K562 (cell line): ENCODE results near the gene SEMA3F.

Experiments
- AFF4 ChIP-seq: sonication (generic); formaldehyde crosslinking; IDR thresholded peaks from 2 replicates; pipeline ENCODE4 v1.8.0; 2023; ENCODE audit warnings: mild to moderate bottlenecking, missing genetic modification reagents
- GTF2A2 ChIP-seq: IDR thresholded peaks from 2 replicates; pipeline ENCODE4 v1.6.1; 2016; ENCODE audit warnings: mild to moderate bottlenecking, missing genetic modification characterization, missing compliant biosample characterization
- JUND ChIP-seq, 2 experiments: IDR thresholded peaks; 2 replicates in 1 of 2; 3 replicates in 1 of 2; pipeline ENCODE4 v1.6.1; 2011; ENCODE audit warnings: borderline replicate concordance in 2 of 2, low read depth in 2 of 2, low read length in 2 of 2, improper control_type of control experiment in 1 of 2, missing biosample characterization in 1 of 2, missing genetic modification characterization in 1 of 2, missing genetic modification reagents in 1 of 2
- KLF1 ChIP-seq: fragments of 450-650 bp; IDR thresholded peaks from 2 replicates; pipeline ENCODE4 v1.6.1; 2016; ENCODE audit warnings: missing genetic modification characterization, missing compliant biosample characterization
- MAFG ChIP-seq: fragments of 450-650 bp; conservative IDR thresholded peaks from 2 replicates; pipeline ENCODE4 v1.6.1; 2016; ENCODE audit warnings: missing genetic modification characterization, missing compliant biosample characterization
- MEF2A ChIP-seq: IDR thresholded peaks from 2 replicates; pipeline ENCODE4 v1.6.1; 2011; ENCODE audit warnings: low read depth, mild to moderate bottlenecking, low read length, moderate library complexity; ENCODE audit not compliant: control insufficient read depth
- RAD21 ChIP-seq, 2 experiments: fragments of 250-450 bp in 1 of 2; fragments of 450-650 bp in 1 of 2; sonication (Bioruptor Pico) in 1 of 2; formaldehyde crosslinking in 1 of 2; IDR thresholded peaks in 1 of 2; conservative IDR thresholded peaks in 1 of 2; 2 replicates each; pipeline versions ENCODE4 v1.4.0 to v1.8.0; 2020 to 2022; ENCODE audit warnings: mild to moderate bottlenecking in 2 of 2, moderate library complexity in 1 of 2
- RFX5 ChIP-seq: IDR thresholded peaks from 2 replicates; pipeline ENCODE4 v1.6.1; 2011; ENCODE audit warnings: low read depth, mild to moderate bottlenecking, improper control_type of control experiment, low read length
- ZBTB49 ChIP-seq: sonication (generic); formaldehyde crosslinking; IDR thresholded peaks from 2 replicates; pipeline ENCODE4 v1.8.0; 2022; ENCODE audit warnings: missing genetic modification reagents, mild to moderate bottlenecking, borderline replicate concordance
- TF ChIP-seq, protein P1 (sequence below), 2 experiments: fragments of 450-650 bp in 1 of 2; sonication (generic) in 1 of 2; formaldehyde crosslinking in 1 of 2; IDR thresholded peaks in 1 of 2; conservative IDR thresholded peaks in 1 of 2; 2 replicates each; pipeline versions ENCODE4 v1.6.1 to v1.8.1; 2016 to 2023; ENCODE audit warnings: mild to moderate bottlenecking in 2 of 2, moderate library complexity in 2 of 2, inconsistent platforms in 1 of 2, missing genetic modification reagents in 1 of 2
- TF ChIP-seq, protein P2 (sequence below), 3 experiments: IDR thresholded peaks in 2 of 3; conservative IDR thresholded peaks in 1 of 3; 2 replicates each; pipeline ENCODE4 v1.5.1; 2011 to 2012; ENCODE audit warnings: low read length in 3 of 3, mild to moderate bottlenecking in 3 of 3, control low read depth in 2 of 3, improper control_type of control experiment in 1 of 3, inconsistent platforms in 1 of 3, low read depth in 1 of 3, mixed read lengths in 1 of 3, moderate library complexity in 1 of 3; ENCODE audit not compliant: insufficient read depth in 2 of 3

- TF ChIP-seq, protein P1, sequence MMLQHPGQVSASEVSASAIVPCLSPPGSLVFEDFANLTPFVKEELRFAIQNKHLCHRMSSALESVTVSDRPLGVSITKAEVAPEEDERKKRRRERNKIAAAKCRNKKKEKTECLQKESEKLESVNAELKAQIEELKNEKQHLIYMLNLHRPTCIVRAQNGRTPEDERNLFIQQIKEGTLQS (IDR thresholded peaks at IDR 0.05) = no peak
- TF ChIP-seq, protein P1 (CRISPR knock-in tag; conservative IDR thresholded peaks at IDR 0.05) = no peak
- TF ChIP-seq RAD21 (CRISPR knock-in tag; conservative IDR thresholded peaks at IDR 0.05 in 1 of 2, IDR thresholded peaks at IDR 0.05 in 1 of 2) (no peak), MAFG (tag) (no peak), AFF4 (no peak), KLF1 (tag) (no peak), RFX5 (no peak), ZBTB49 (CRISPR knock-in tag) (no peak), JUND (IDR thresholded peaks at IDR 0.05; ENCODE audit: borderline replicate concordance, low read depth, low read length) (no peak), JUND (tag; IDR thresholded peaks at IDR 0.05; ENCODE audit: borderline replicate concordance, low read depth, low read length) (no peak), MEF2A (no peak), GTF2A2 (tag) (no peak)
- TF ChIP-seq, protein P2, sequence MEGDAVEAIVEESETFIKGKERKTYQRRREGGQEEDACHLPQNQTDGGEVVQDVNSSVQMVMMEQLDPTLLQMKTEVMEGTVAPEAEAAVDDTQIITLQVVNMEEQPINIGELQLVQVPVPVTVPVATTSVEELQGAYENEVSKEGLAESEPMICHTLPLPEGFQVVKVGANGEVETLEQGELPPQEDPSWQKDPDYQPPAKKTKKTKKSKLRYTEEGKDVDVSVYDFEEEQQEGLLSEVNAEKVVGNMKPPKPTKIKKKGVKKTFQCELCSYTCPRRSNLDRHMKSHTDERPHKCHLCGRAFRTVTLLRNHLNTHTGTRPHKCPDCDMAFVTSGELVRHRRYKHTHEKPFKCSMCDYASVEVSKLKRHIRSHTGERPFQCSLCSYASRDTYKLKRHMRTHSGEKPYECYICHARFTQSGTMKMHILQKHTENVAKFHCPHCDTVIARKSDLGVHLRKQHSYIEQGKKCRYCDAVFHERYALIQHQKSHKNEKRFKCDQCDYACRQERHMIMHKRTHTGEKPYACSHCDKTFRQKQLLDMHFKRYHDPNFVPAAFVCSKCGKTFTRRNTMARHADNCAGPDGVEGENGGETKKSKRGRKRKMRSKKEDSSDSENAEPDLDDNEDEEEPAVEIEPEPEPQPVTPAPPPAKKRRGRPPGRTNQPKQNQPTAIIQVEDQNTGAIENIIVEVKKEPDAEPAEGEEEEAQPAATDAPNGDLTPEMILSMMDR (IDR thresholded peaks at IDR 0.05 in 2 of 3, conservative IDR thresholded peaks at IDR 0.05 in 1 of 3; ENCODE audit: insufficient read depth in 2 of 3, low read depth in 1 of 3, low read length in 3 of 3) = no peak
Observed at GRCh38 chr3:50126287-50127211, 28.6 kb upstream of the SEMA3F start.
